HepG2 (cell line): Measurements from ENCODE around the gene UBE2H. TPM values are rescaled to one million over a fixed set of nuclear protein-coding genes. Genes with fewer than 3 reads are reported as not detected.
A peak's percentile ranks its signal among the peaks of the same experiment; 100 is the strongest.

Experiments
- ATF1 ChIP-seq: IDR thresholded peaks from 2 replicates; pipeline ENCODE4 v1.6.1; 2016; ENCODE audit warnings: mild to moderate bottlenecking, control low read depth
- CREM ChIP-seq, 2 experiments: sonication (generic) in 1 of 2; formaldehyde crosslinking in 1 of 2; IDR thresholded peaks; 2 replicates each; pipeline versions ENCODE4 v1.4.0 to v1.6.1; 2016 to 2020; ENCODE audit warnings: antibody characterized with exemption in 1 of 2, mild to moderate bottlenecking in 1 of 2, missing genetic modification reagents in 1 of 2
- GZF1 ChIP-seq: sonication (generic); formaldehyde crosslinking; IDR thresholded peaks from 2 replicates; pipeline ENCODE4 v1.5.1; 2020; ENCODE audit warnings: mild to moderate bottlenecking, missing genetic modification reagents
- HNRNPH1 ChIP-seq: fragments of 200-400 bp; formaldehyde crosslinking; optimal IDR thresholded peaks from 2 replicates; pipeline ENCODE3; 2017; ENCODE audit warnings: mild to moderate bottlenecking, low read depth, low read length
- HOXD1 ChIP-seq: sonication (generic); formaldehyde crosslinking; IDR thresholded peaks from 2 replicates; pipeline ENCODE4 v1.5.0; 2020; ENCODE audit warnings: missing genetic modification reagents
- KLF9 ChIP-seq: IDR thresholded peaks from 2 replicates; pipeline ENCODE4 v1.6.1; 2016; ENCODE audit warnings: low read depth
- SRSF1 ChIP-seq: fragments of 200-400 bp; formaldehyde crosslinking; optimal IDR thresholded peaks from 2 replicates; pipeline ENCODE3; 2017; ENCODE audit warnings: mild to moderate bottlenecking, low read depth, low read length, moderate library complexity
- SRY ChIP-seq: sonication (generic); formaldehyde crosslinking; IDR thresholded peaks from 2 replicates; pipeline ENCODE4 v1.8.0; 2022; ENCODE audit warnings: mild to moderate bottlenecking, missing genetic modification reagents
- TARDBP ChIP-seq: sonication (generic); formaldehyde crosslinking; IDR thresholded peaks from 2 replicates; pipeline ENCODE4 v1.8.0; 2022; ENCODE audit warnings: mild to moderate bottlenecking, missing genetic modification reagents
- XBP1 ChIP-seq: sonication (generic); formaldehyde crosslinking; IDR thresholded peaks from 2 replicates; pipeline ENCODE4 v1.5.0; 2020; ENCODE audit warnings: missing genetic modification reagents
- ZFP82 ChIP-seq: sonication (generic); formaldehyde crosslinking; IDR thresholded peaks from 2 replicates; pipeline ENCODE4 v1.5.1; 2020; ENCODE audit warnings: mild to moderate bottlenecking, missing genetic modification reagents, borderline replicate concordance
- ZIK1 ChIP-seq: sonication (generic); formaldehyde crosslinking; IDR thresholded peaks from 2 replicates; pipeline ENCODE4 v1.5.0; 2020; ENCODE audit warnings: mild to moderate bottlenecking, low read depth, missing genetic modification reagents, borderline replicate concordance
- ZNF232 ChIP-seq: sonication (generic); formaldehyde crosslinking; IDR thresholded peaks from 2 replicates; pipeline ENCODE4 v1.4.0; 2020; ENCODE audit warnings: missing genetic modification reagents, borderline replicate concordance
- ZNF468 ChIP-seq: sonication (generic); formaldehyde crosslinking; IDR thresholded peaks from 2 replicates; pipeline ENCODE4 v1.8.0; 2022; ENCODE audit warnings: mild to moderate bottlenecking, moderate library complexity, missing genetic modification reagents
- ZNF629 ChIP-seq: sonication (generic); formaldehyde crosslinking; conservative IDR thresholded peaks from 2 replicates; pipeline ENCODE4 v1.5.0; 2020; ENCODE audit warnings: missing genetic modification reagents
- ZNF766 ChIP-seq: sonication (generic); formaldehyde crosslinking; IDR thresholded peaks from 2 replicates; pipeline ENCODE4 v1.5.0; 2020; ENCODE audit warnings: missing genetic modification reagents, borderline replicate concordance
- ZZZ3 ChIP-seq: sonication (generic); formaldehyde crosslinking; IDR thresholded peaks from 2 replicates; pipeline ENCODE4 v1.4.0; 2020; ENCODE audit warnings: missing genetic modification reagents, mild to moderate bottlenecking, borderline replicate concordance
- polyA plus RNA-seq, 8 experiments: library from polyadenylated mRNA; depleted of rRNA in 3 of 8; stranded (reverse) in 7 of 8; unstranded in 1 of 8; fragments of >200 nt; fragmentation: Illumina TruSeq in 4 of 8; extraction: Trizol in 4 of 8; gene quantifications; 2 replicates each; pipeline versions ENCODE4 v1.2.1 to v1.2.3, GENCODE V29; 2011 to 2016; ENCODE audit warnings: low read depth in 4 of 8, missing spikeins in 1 of 8, mixed read lengths in 1 of 8; ENCODE audit not compliant: insufficient read depth in 1 of 8
- total RNA-seq, 5 experiments: library from RNA; depleted of rRNA; stranded (reverse); fragments of >200 nt; fragmentation: Illumina TruSeq; extraction: Trizol; gene quantifications; 2 replicates each; pipeline ENCODE4 v1.2.3, GENCODE V29; 2016; ENCODE audit warnings: low read depth in 1 of 5
- TF ChIP-seq, protein P1 (sequence below): sonication (generic); formaldehyde crosslinking; IDR thresholded peaks from 2 replicates; pipeline ENCODE4 v1.4.0; 2020; ENCODE audit warnings: mild to moderate bottlenecking, missing genetic modification reagents, borderline replicate concordance
- TF ChIP-seq, protein P2 (sequence below): sonication (generic); formaldehyde crosslinking; IDR thresholded peaks from 2 replicates; pipeline ENCODE4 v1.4.0; 2020; ENCODE audit warnings: missing genetic modification reagents
- TF ChIP-seq, protein P3 (sequence below): sonication (generic); formaldehyde crosslinking; conservative IDR thresholded peaks from 2 replicates; pipeline ENCODE4 v1.4.0; 2020; ENCODE audit warnings: missing genetic modification reagents
- TF ChIP-seq, protein P4 (sequence below): sonication (generic); formaldehyde crosslinking; IDR thresholded peaks from 2 replicates; pipeline ENCODE4 v1.5.1; 2020; ENCODE audit warnings: missing genetic modification reagents, mild to moderate bottlenecking, borderline replicate concordance

Gene UBE2H
- total and polyA plus RNA-seq, 2 of the 13 experiments (the other 11 are each of a cell fraction or from before 2014, with no cell fraction given), result 15.5 to 40.1 TPM

DNA sequence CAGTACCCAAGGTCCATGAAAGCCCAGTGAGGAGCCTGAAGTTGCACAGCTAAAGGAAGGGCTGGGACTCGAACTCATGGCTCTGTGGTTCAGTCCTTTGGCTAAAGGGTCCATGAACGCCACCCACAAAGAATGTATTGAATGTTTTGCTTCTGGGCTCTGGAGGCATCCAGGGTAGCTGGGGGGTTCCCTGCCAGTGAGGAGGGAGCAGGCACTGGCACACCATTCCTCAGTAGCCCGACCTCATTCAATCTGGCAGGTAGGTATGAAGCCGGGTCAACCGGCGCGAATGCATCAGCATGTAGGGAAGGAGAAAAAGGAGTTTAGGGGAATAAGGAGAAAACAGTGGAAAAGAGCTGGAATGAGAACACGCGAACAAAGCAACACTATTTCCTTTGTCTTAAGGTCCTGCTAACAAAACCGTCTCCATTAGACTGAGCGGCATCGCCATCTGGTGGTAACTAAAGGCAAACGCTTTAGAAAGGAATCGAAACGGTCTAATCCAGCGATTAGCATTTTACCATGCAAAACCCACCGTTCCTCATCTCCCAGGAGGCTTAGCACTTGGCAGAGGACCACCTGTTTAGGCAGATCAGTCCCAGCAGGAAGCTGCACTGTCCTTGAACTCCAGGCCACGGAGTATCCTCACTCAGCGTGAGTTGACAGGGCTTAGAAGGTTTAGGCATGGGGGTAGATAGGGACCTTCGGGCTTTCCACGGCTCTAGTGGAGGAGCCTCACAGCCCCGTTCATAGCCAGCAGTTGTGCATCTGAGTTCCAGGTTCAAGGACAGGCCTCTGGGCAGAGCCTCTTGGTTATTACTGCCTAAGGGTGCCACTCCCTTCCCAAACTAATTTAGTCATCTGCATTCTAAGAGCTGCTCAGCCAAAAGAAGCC, 122.8 kb downstream of the UBE2H start (continued):
- TF ChIP-seq XBP1 (CRISPR knock-in tag) (no peak), GZF1 (no peak), ATF1 (CRISPR knock-in tag) (no peak), CREM (IDR thresholded peaks at IDR 0.05) (no peak), CREM (CRISPR knock-in tag; IDR thresholded peaks at IDR 0.05) (no peak), ZNF629 (no peak), ZIK1 (CRISPR knock-in tag) (no peak), ZNF468 (CRISPR knock-in tag) (no peak), ZZZ3 (CRISPR knock-in tag) (no peak), TARDBP (CRISPR knock-in tag) (peak; percentile 25; the same call in 1 of the 2 replicates), ZNF232 (CRISPR knock-in tag) (peak; percentile 61; the same call in 1 of the 2 replicates), ZNF766 (CRISPR knock-in tag) (no peak), HNRNPH1 (no peak), HOXD1 (CRISPR knock-in tag) (no peak), SRY (CRISPR knock-in tag) (no peak), KLF9 (CRISPR knock-in tag) (no peak), SRSF1 (no peak), ZFP82 (CRISPR knock-in tag) (no peak)
- TF ChIP-seq, protein P1, sequence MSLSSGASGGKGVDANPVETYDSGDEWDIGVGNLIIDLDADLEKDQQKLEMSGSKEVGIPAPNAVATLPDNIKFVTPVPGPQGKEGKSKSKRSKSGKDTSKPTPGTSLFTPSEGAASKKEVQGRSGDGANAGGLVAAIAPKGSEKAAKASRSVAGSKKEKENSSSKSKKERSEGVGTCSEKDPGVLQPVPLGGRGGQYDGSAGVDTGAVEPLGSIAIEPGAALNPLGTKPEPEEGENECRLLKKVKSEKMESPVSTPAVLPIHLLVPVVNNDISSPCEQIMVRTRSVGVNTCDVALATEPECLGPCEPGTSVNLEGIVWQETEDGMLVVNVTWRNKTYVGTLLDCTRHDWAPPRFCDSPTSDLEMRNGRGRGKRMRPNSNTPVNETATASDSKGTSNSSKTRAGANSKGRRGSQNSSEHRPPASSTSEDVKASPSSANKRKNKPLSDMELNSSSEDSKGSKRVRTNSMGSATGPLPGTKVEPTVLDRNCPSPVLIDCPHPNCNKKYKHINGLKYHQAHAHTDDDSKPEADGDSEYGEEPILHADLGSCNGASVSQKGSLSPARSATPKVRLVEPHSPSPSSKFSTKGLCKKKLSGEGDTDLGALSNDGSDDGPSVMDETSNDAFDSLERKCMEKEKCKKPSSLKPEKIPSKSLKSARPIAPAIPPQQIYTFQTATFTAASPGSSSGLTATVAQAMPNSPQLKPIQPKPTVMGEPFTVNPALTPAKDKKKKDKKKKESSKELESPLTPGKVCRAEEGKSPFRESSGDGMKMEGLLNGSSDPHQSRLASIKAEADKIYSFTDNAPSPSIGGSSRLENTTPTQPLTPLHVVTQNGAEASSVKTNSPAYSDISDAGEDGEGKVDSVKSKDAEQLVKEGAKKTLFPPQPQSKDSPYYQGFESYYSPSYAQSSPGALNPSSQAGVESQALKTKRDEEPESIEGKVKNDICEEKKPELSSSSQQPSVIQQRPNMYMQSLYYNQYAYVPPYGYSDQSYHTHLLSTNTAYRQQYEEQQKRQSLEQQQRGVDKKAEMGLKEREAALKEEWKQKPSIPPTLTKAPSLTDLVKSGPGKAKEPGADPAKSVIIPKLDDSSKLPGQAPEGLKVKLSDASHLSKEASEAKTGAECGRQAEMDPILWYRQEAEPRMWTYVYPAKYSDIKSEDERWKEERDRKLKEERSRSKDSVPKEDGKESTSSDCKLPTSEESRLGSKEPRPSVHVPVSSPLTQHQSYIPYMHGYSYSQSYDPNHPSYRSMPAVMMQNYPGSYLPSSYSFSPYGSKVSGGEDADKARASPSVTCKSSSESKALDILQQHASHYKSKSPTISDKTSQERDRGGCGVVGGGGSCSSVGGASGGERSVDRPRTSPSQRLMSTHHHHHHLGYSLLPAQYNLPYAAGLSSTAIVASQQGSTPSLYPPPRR (CRISPR knock-in tag), result no peak
- TF ChIP-seq, protein P2, sequence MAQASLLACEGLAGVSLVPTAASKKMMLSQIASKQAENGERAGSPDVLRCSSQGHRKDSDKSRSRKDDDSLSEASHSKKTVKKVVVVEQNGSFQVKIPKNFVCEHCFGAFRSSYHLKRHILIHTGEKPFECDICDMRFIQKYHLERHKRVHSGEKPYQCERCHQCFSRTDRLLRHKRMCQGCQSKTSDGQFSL (CRISPR knock-in tag), result no peak
- TF ChIP-seq, protein P3, sequence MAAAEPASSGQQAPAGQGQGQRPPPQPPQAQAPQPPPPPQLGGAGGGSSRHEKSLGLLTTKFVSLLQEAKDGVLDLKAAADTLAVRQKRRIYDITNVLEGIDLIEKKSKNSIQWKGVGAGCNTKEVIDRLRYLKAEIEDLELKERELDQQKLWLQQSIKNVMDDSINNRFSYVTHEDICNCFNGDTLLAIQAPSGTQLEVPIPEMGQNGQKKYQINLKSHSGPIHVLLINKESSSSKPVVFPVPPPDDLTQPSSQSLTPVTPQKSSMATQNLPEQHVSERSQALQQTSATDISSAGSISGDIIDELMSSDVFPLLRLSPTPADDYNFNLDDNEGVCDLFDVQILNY (CRISPR knock-in tag), result no peak
- TF ChIP-seq, protein P4, sequence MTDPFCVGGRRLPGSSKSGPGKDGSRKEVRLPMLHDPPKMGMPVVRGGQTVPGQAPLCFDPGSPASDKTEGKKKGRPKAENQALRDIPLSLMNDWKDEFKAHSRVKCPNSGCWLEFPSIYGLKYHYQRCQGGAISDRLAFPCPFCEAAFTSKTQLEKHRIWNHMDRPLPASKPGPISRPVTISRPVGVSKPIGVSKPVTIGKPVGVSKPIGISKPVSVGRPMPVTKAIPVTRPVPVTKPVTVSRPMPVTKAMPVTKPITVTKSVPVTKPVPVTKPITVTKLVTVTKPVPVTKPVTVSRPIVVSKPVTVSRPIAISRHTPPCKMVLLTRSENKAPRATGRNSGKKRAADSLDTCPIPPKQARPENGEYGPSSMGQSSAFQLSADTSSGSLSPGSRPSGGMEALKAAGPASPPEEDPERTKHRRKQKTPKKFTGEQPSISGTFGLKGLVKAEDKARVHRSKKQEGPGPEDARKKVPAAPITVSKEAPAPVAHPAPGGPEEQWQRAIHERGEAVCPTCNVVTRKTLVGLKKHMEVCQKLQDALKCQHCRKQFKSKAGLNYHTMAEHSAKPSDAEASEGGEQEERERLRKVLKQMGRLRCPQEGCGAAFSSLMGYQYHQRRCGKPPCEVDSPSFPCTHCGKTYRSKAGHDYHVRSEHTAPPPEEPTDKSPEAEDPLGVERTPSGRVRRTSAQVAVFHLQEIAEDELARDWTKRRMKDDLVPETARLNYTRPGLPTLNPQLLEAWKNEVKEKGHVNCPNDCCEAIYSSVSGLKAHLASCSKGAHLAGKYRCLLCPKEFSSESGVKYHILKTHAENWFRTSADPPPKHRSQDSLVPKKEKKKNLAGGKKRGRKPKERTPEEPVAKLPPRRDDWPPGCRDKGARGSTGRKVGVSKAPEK (CRISPR knock-in tag), result 0 out of 2 replicates have a peak, but pooled peaks have one; percentile 13
